ENCODE measurements around the gene RPL41. TPM values are rescaled to one million over a fixed set of nuclear protein-coding genes. Genes with fewer than 3 reads are reported as not detected.

The RPL41 gene
- total and polyA plus RNA-seq, 4 donors: 979 to 2,155 (median 1,482) TPM

- Histone ChIP-seq H3K36me3 (ENCODE audit: control insufficient read depth in 4 of 4, insufficient read depth in 3 of 4, low read depth in 1 of 4, low read length in 3 of 4) (peaks cover 0 to 1% (median 0%) of the 10 kb centered on the region in 4 donors), H3K4me3 (ENCODE audit: low read depth in 1 of 3, low read length in 3 of 3) (no peak overlapping the region), H3K9ac (ENCODE audit: low read depth in 1 of 2, low read length in 2 of 2) (peak overlapping the region in 1 of 2 donors; percentile 40), H3K27me3 (ENCODE audit: control insufficient read depth in 4 of 4, insufficient read depth in 4 of 4, low read length in 3 of 4) (no peaks in the 10 kb centered on the region), H3K4me1 (ENCODE audit: control insufficient read depth in 4 of 4, insufficient read depth in 4 of 4, low read length in 3 of 4) (peaks cover 3 to 21% (median 15%) of the 10 kb centered on the region in 4 donors), H3K9me3 (ENCODE audit: control insufficient read depth in 4 of 4, low read length in 3 of 4) (no peaks in the 10 kb centered on the region), H3K27ac (ENCODE audit: low read depth in 1 of 2, low read length in 2 of 2) (peak overlapping the region; percentile 93 to 99)
- WGBS: 81% methylated on average over 1 of the region's 1 CpG
- DNase-seq (ENCODE audit: low spot score): no peak
- TF ChIP-seq ZBTB33 (IDR thresholded peaks at IDR 0.05) (no peak), FOXA2 (IDR thresholded peaks at IDR 0.05) (no peak), GABPA (IDR thresholded peaks at IDR 0.05 in 1 of 2, conservative IDR thresholded peaks at IDR 0.05 in 1 of 2) (no peak), JUND (IDR thresholded peaks at IDR 0.05) (no peak), TAF1 (conservative IDR thresholded peaks at IDR 0.05) (no peak), HNF4A (conservative IDR thresholded peaks at IDR 0.05) (no peak), RXRA (IDR thresholded peaks at IDR 0.05) (no peak), ATF3 (IDR thresholded peaks at IDR 0.05) (no peak), EGR1 (IDR thresholded peaks at IDR 0.05; ENCODE audit: low read depth in 2 of 2) (no peak), CTCF (IDR thresholded peaks at IDR 0.05; ENCODE audit: low read depth, low read length, missing input control) (no peak), HNF4G (IDR thresholded peaks at IDR 0.05) (no peak)
Observed at GRCh38 chr12:56078427-56078826, 38.0 kb upstream of the RPL41 start.

- DNase-seq (ENCODE audit: low spot score): peak; percentile 79
- Histone ChIP-seq H3K9ac (ENCODE audit: low read depth in 1 of 2, low read length in 2 of 2) (peak overlapping the region; percentile 40 to 79), H3K4me1 (ENCODE audit: control insufficient read depth in 4 of 4, insufficient read depth in 4 of 4, low read length in 3 of 4) (peaks cover 5 to 28% (median 22%) of the 10 kb centered on the region in 4 donors), H3K4me3 (ENCODE audit: low read depth in 1 of 3, low read length in 3 of 3) (peak overlapping the region; percentile 59 to 88 (median 70)), H3K36me3 (ENCODE audit: control insufficient read depth in 4 of 4, insufficient read depth in 3 of 4, low read depth in 1 of 4, low read length in 3 of 4) (peaks cover 0 to 6% (median 1%) of the 10 kb centered on the region in 4 donors), H3K9me3 (ENCODE audit: control insufficient read depth in 4 of 4, low read length in 3 of 4) (no peaks in the 10 kb centered on the region), H3K27ac (ENCODE audit: low read depth in 1 of 2, low read length in 2 of 2) (peak overlapping the region; percentile 93 to 99), H3K27me3 (ENCODE audit: control insufficient read depth in 4 of 4, insufficient read depth in 4 of 4, low read length in 3 of 4) (no peaks in the 10 kb centered on the region)
- 1% methylated on average over 50 of the region's 50 CpGs for WGBS
- TF ChIP-seq RAD21 (IDR thresholded peaks at IDR 0.05) (peak; percentile 75 to 85), ATF3 (IDR thresholded peaks at IDR 0.05) (no peak), CTCF (IDR thresholded peaks at IDR 0.05; ENCODE audit: low read depth, low read length, missing input control) (peak; percentile 87), FOXA2 (IDR thresholded peaks at IDR 0.05) (no peak), RXRA (IDR thresholded peaks at IDR 0.05) (peak in 1 of 2 donors; percentile 41), ZBTB33 (IDR thresholded peaks at IDR 0.05) (peak; percentile 15), EGR1 (IDR thresholded peaks at IDR 0.05; ENCODE audit: low read depth in 2 of 2) (peak in 1 of 2 donors; percentile 6), YY1 (IDR thresholded peaks at IDR 0.05) (peak; percentile 52), FOXA1 (IDR thresholded peaks at IDR 0.05) (no peak), MAX (IDR thresholded peaks at IDR 0.05) (no peak), HNF4A (conservative IDR thresholded peaks at IDR 0.05) (peak in 1 of 2 donors; percentile 22), GABPA (IDR thresholded peaks at IDR 0.05 in 1 of 2, conservative IDR thresholded peaks at IDR 0.05 in 1 of 2) (peak in 1 of 2 donors; percentile 17), REST (IDR thresholded peaks at IDR 0.05) (peak; percentile 68)
Observed at GRCh38 chr12:56078931-56079722, 37.3 kb upstream of the RPL41 start.

All from liver (tissue), 9 donors.